ENCODE results near the gene JARID2. TPM values are rescaled to one million over a fixed set of nuclear protein-coding genes. Genes with fewer than 3 reads are reported as not detected.

JARID2 gene
- total RNA-seq, 1 experiment from 2014 or later = 180 TPM

DNA sequence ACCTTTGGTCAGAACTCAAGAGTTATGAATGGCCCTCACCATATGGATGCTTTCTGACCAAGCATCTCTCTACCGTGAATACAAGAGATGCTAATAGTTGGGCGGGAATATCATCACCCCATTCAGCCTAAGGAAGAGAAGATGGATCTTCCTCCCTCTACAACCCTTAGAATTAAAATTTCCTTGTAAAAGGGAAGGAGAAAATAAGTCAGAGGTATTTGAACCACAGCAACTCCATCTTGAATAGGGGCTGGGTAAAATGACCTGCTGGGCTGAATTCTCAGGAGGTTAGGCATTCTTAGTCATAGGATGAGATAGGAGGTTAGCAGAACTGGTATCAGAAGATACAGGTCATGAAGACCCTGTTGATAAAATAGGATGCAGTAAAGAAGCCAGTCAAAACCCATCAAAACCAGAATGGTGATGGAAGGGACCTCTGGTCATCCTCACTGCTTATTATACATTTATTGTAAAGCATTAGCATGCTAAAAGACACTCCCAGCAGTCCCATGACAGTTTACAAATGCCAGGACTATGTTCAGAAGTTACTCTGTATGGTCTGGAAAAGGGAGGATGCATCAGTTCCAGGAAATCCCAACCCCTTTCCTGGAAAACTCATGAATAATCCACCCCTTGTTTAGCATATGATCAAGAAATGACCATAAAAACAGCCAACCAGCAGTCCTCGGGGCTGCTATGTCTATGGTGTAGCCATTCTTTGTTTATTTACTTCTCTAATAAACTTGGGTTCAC, 315.8 kb downstream of the JARID2 start:
- Mint-ChIP-seq H3K4me3 (no peak overlapping the region), H3K27me3 (ENCODE audit: low read depth) (no peaks in the 10 kb centered on the region), H3K4me1 (peaks cover 10% of the 10 kb centered on the region), H3K27ac (no peak overlapping the region), H3K36me3 (no peaks in the 10 kb centered on the region), H3K9me3 (no peaks in the 10 kb centered on the region)
- CTCF ChIA-PET = no interaction called here
- DNase-seq (ENCODE audit: low spot score) (no peak), ATAC-seq (no peak)
- POLR2A ChIA-PET = no interaction called here
- no peak for TF ChIP-seq SOX15 (CRISPR knock-in tag; IDR thresholded peaks at IDR 0.05)
- TF ChIP-seq NR3C1 (CRISPR knock-in tag; conservative IDR thresholded peaks at IDR 0.05; ENCODE audit: low read depth) = no peak
- TF ChIP-seq, protein P1, sequence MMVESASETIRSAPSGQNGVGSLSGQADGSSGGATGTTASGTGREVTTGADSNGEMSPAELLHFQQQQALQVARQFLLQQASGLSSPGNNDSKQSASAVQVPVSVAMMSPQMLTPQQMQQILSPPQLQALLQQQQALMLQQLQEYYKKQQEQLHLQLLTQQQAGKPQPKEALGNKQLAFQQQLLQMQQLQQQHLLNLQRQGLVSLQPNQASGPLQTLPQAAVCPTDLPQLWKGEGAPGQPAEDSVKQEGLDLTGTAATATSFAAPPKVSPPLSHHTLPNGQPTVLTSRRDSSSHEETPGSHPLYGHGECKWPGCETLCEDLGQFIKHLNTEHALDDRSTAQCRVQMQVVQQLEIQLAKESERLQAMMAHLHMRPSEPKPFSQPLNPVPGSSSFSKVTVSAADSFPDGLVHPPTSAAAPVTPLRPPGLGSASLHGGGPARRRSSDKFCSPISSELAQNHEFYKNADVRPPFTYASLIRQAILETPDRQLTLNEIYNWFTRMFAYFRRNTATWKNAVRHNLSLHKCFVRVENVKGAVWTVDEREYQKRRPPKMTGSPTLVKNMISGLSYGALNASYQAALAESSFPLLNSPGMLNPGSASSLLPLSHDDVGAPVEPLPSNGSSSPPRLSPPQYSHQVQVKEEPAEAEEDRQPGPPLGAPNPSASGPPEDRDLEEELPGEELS (CRISPR knock-in tag; IDR thresholded peaks at IDR 0.05) = no peak
- no peak for TF ChIP-seq NR2C2 (CRISPR knock-in tag; IDR thresholded peaks at IDR 0.05)
- TF ChIP-seq ATF3 (CRISPR knock-in tag; conservative IDR thresholded peaks at IDR 0.05) = no peak
- TF ChIP-seq NFE2L1 (CRISPR knock-in tag; IDR thresholded peaks at IDR 0.05) = no peak
- no peak for TF ChIP-seq E2F5 (CRISPR knock-in tag; IDR thresholded peaks at IDR 0.05)
- no peak for TF ChIP-seq ZNF396 (CRISPR knock-in tag; IDR thresholded peaks at IDR 0.05; ENCODE audit: borderline replicate concordance)
- TF ChIP-seq, protein P2, sequence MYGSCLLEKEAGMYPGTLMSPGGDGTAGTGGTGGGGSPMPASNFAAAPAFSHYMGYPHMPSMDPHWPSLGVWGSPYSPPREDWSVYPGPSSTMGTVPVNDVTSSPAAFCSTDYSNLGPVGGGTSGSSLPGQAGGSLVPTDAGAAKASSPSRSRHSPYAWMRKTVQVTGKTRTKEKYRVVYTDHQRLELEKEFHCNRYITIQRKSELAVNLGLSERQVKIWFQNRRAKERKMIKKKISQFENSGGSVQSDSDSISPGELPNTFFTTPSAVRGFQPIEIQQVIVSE (CRISPR knock-in tag; IDR thresholded peaks at IDR 0.05; ENCODE audit: borderline replicate concordance) = no peak
- TF ChIP-seq, protein P3, sequence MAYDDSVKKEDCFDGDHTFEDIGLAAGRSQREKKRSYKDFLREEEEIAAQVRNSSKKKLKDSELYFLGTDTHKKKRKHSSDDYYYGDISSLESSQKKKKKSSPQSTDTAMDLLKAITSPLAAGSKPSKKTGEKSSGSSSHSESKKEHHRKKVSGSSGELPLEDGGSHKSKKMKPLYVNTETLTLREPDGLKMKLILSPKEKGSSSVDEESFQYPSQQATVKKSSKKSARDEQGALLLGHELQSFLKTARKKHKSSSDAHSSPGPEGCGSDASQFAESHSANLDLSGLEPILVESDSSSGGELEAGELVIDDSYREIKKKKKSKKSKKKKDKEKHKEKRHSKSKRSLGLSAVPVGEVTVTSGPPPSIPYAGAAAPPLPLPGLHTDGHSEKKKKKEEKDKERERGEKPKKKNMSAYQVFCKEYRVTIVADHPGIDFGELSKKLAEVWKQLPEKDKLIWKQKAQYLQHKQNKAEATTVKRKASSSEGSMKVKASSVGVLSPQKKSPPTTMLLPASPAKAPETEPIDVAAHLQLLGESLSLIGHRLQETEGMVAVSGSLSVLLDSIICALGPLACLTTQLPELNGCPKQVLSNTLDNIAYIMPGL (CRISPR knock-in tag; IDR thresholded peaks at IDR 0.05) = no peak
- no peak for TF ChIP-seq GABPB1 (CRISPR knock-in tag; IDR thresholded peaks at IDR 0.05)

GRCh38 chr6:15562977-15563376, 317.1 kb downstream of the JARID2 start:
- Mint-ChIP-seq H3K27ac (no peak overlapping the region), H3K9me3 (no peaks in the 10 kb centered on the region), H3K27me3 (ENCODE audit: low read depth) (no peaks in the 10 kb centered on the region), H3K4me3 (no peak overlapping the region), H3K4me1 (peaks cover 10% of the 10 kb centered on the region), H3K36me3 (no peaks in the 10 kb centered on the region)
- no peak for DNase-seq (ENCODE audit: low spot score)
- CTCF ChIA-PET = no interaction called here
- POLR2A ChIA-PET = no interaction called here
- no peak for ATAC-seq
- TF ChIP-seq IRF1 (CRISPR knock-in tag; IDR thresholded peaks at IDR 0.05) (no peak), ZNF219 (CRISPR knock-in tag; IDR thresholded peaks at IDR 0.05; ENCODE audit: borderline replicate concordance) (no peak), NR3C1 (CRISPR knock-in tag; conservative IDR thresholded peaks at IDR 0.05; ENCODE audit: low read depth) (no peak), FOXK1 (CRISPR knock-in tag; IDR thresholded peaks at IDR 0.05) (no peak), ZNF512 (CRISPR knock-in tag; IDR thresholded peaks at IDR 0.05; ENCODE audit: borderline replicate concordance) (no peak), CREM (CRISPR knock-in tag; IDR thresholded peaks at IDR 0.05) (no peak), ERG (CRISPR knock-in tag; IDR thresholded peaks at IDR 0.05) (no peak), ZNF232 (CRISPR knock-in tag; IDR thresholded peaks at IDR 0.05) (no peak)
- TF ChIP-seq, protein P2 (CRISPR knock-in tag; IDR thresholded peaks at IDR 0.05; ENCODE audit: borderline replicate concordance) = no peak
- TF ChIP-seq, protein P4, sequence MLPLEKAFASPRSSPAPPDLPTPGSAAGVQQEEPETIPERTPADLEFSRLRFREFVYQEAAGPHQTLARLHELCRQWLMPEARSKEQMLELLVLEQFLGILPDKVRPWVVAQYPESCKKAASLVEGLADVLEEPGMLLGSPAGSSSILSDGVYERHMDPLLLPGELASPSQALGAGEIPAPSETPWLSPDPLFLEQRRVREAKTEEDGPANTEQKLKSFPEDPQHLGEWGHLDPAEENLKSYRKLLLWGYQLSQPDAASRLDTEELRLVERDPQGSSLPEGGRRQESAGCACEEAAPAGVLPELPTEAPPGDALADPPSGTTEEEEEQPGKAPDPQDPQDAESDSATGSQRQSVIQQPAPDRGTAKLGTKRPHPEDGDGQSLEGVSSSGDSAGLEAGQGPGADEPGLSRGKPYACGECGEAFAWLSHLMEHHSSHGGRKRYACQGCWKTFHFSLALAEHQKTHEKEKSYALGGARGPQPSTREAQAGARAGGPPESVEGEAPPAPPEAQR (CRISPR knock-in tag; IDR thresholded peaks at IDR 0.05) = no peak
- TF ChIP-seq, protein P5, sequence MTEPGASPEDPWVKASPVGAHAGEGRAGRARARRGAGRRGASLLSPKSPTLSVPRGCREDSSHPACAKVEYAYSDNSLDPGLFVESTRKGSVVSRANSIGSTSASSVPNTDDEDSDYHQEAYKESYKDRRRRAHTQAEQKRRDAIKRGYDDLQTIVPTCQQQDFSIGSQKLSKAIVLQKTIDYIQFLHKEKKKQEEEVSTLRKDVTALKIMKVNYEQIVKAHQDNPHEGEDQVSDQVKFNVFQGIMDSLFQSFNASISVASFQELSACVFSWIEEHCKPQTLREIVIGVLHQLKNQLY (CRISPR knock-in tag; IDR thresholded peaks at IDR 0.05) = no peak

Data from WTC11 (cell line).